ENCODE data around the gene MAGI3. TPM values are rescaled to one million over a fixed set of nuclear protein-coding genes. Genes with fewer than 3 reads are reported as not detected.
"Not testable (repeated sequence)": the region's sequence is repeated elsewhere in the genome, so short reads cannot be mapped to it uniquely, and the experiment has no call there.

MAGI3 gene
- total RNA-seq, 1 donor from 2014 or later: 8.6 TPM

DNA sequence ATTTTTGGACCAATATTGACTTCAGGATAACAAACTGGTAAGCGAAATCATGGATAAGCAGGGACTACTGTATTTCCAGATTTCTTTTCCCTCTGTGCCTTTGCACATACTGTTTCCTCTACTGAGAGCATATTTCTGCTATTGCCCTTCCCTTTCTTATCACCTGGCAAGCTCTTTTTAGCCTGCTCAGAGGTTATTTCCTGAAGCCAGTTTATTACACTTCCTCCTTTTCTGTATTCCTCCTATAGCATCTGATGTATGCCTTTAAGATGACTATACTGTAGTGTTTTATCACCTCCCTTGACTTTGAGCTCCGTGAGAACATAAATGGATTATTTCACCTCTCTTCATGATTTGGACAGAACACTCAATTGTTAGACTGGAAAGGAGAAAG lies 49.0 kb downstream of the MAGI3 start:
- no peak for DNase-seq (ENCODE audit: low read depth in 2 of 2)

DNA sequence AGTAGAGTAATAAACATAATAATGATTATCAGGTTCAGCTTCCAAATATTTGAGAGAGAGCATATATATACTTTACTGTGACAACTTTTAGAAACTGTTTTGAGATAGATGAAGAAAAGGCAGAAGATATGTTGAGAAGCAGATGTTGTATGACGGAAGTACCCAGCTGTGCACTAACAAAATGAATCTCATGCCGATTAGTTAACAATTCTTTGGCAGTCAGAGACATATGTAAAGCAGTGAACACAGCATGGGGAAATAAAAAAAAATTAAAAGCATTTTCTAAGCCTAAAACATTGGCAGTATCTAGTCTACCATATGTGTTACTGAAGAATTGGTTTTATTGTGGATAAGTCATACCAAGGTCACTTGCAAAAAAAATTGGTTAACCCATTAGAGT lies 51.8 kb downstream of the MAGI3 start:
- DNase-seq (ENCODE audit: low read depth in 2 of 2): no peak

DNA sequence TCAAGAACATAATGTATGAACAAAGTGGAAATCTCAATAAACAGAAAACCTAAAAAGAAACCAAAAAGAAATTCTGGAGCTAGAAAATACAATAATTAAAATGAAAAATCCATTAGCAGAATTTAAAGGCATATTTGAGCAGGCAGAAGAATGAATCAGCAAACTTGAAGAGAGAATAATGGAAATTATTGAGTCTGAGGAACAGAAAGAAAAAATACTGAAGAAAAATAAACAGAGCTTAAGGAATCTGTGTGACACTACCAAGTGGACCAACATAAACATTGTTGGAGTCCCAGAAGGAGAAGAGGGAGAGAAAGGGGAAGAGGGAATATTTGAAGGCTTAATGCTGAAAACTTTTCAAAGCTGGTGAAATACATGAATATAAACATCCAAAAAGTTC lies 54.5 kb downstream of the MAGI3 start:
- no peak for DNase-seq (ENCODE audit: low read depth in 2 of 2)

DNA sequence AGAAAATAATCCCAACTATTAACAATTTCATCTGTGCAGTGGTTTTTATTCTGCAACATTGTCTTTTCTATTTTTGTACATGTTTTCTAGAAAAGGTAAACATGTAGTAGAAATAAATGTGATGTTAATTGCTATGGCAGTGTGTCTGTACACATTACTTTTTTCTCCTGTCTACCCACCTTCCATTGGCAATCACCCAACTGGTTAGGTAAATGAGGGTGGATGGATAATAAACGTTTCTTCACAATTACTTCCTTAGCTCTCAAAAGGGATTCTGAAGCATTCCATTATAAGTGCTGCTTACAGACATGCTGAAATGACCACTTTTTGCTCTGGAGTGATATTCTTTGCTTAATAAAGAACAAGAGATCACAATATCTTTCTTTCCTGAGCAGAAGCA lies 61.4 kb downstream of the MAGI3 start:
- peak in 1 of 2 donors; percentile 7 for DNase-seq (ENCODE audit: low read depth in 2 of 2)

DNA sequence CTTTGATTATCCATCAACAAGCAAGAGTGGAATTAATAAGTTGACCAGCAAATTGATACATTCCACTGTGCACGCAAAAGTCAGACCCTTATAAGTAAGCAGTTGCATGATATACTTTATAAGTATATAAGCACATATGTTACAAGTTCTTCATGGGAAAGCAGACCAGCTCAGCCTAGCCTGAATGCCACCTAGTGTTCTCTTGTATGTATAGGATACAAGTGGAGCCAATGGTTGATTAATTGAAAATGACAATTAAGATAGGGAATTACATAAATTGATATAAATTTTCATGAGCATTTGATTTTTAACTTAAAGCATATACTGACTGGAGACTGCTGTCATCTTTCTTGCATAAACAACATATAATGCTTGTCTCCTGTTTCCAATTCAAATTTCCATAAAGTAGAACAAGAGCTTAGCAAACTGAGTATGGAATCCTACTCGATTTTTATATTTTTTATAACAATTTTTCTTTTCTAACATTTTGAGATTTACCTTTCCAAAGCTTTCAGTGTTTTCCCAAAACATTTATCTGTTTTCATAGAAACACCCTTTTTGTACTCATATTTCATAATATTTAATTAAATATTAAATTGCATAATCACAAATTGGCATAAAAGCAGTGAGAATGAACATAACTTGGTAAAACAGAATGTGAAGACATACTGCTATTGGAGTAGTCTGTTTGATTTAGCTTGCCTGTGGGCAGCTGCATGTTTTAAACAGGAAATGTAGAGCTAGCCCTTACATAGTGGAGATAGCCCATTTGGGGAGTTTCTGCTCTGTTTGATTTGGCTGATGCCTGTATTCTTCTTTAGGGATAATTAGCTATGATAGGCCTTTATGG lies 62.8 kb downstream of the MAGI3 start:
- peak; percentile 31 to 76 for DNase-seq (ENCODE audit: low read depth in 2 of 2)

DNA sequence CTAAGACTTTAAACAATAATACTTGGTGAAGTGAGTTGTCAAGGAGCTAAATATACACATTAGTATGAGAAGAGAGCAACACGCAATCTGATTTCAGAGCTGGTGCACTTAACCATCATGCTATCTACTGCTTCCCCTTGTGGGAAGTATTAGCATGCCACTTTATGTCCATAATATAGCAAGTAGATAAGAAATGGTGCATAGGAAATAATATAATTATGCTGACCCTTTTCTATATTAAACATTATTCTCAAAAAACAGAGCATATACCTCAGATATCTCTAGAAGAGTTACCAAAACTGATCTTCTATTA lies 63.4 kb downstream of the MAGI3 start:
- DNase-seq (ENCODE audit: low read depth in 2 of 2): no peak

DNA sequence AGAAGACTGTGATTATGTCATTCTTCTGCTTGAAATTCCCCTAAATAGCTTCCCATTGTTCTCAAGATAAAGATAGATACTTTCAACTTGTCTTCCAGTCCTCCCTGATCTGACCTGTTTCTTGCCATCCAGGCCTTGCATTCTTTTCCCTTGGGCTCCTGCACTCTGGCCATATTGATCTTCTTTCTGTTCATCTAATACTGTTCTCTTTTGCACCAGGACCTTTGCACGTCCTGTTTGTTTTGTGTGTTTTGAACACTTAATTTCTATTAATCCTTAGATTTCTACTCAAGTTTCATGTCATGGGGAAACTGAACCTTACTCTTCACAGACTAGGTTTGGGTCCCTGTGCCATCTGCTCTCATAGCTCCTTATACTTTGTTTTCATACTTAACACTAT lies 65.1 kb downstream of the MAGI3 start:
- DNase-seq (ENCODE audit: low read depth in 2 of 2): no peak

DNA sequence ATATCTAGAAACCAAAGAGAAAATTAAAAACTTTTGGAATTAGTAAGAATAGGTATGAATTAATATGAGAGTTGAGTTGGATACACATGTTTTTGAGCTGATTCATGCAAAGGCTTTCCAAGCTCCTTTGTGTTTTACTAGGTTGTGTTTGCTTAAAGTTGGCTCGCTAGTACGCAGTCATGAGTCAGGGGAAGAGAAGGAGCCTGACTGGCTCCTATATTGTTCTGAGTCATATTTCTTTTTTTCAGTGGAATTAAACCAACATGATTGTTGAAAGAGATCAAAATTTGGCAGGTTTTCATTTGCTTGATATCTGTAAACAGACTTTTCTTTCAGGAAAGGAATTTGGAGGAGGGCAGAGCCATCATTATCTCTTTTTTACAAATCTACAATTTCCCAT lies 66.7 kb downstream of the MAGI3 start:
- peak; percentile 84 to 97 for DNase-seq (ENCODE audit: low read depth in 2 of 2)

DNA sequence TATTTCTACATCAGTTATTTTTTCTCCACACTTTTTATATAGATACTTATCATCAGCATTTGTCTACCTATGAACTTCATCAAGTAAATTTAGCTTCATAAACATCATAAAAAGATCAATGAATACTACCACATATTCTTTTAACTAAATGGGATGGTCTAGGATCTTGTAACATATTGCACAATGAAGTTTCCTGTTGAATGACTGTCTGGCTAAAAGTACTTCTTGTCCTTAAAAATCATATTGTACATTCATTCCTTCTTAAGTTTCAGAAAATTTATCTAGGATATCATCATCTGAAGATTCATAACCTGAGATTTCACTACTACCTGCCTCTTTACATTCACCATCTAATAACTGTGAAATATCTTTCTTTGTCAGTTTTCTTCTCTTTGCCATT lies 69.0 kb downstream of the MAGI3 start:
- no peak for DNase-seq (ENCODE audit: low read depth in 2 of 2)

DNA sequence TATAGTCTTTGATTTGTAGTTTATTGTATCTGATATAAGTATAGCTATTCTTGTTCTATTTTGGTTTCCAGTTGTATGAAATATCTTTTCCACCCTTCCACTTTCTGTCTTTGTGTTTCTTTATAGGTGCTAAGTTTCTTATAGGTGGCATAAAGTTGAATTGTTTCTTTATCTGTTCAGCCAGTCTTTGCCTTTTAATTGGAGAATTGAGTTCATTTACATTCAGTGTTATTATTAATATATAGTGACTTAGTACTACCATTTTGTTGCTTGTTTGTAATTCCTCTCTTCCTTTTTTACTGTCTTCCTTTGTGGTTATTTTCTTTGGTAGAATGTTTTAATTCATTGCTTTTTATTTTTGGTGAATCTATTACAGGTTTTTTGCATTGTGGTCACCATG lies 77.7 kb downstream of the MAGI3 start:
- DNase-seq (ENCODE audit: low read depth in 2 of 2): no peak

DNA sequence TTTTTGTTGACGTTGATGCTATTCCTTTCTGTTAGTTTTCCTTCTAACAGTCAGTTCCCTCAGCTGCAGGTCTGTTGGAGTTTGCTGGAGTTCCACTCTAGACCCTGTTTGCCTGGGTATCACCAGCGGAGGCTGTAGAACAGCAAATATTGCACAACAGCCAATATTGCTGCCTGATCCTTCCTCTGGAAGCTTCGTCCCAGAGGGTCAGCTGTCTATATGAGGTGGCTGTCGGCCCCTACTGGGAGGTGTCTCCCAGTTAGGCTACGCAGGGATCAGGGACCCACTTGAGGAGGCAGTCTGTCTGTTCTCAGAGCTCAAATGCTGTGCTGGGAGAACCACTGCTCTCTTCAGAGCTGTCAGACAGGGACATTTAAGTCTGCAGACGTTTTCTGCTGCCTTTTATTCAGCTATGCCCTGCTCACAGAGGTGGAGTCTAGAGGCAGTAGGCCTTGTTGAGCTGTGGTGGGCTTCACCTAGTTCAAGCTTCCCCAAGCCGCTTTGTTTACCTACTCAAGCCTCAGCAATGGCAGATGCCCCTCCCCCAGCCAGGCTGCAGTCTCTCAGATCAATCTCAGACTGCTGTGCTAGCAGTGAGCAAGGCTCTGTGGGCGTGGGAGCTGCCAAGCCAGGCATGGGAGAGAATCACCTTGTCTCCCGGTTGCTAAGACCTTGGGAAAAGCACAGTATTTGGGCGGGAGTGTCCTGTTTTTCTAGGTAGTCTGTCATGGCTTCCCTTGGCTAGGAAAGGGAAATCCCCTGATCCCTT lies 88.3 kb downstream of the MAGI3 start:
- DNase-seq (ENCODE audit: low read depth in 2 of 2): not testable (repeated sequence)

DNA sequence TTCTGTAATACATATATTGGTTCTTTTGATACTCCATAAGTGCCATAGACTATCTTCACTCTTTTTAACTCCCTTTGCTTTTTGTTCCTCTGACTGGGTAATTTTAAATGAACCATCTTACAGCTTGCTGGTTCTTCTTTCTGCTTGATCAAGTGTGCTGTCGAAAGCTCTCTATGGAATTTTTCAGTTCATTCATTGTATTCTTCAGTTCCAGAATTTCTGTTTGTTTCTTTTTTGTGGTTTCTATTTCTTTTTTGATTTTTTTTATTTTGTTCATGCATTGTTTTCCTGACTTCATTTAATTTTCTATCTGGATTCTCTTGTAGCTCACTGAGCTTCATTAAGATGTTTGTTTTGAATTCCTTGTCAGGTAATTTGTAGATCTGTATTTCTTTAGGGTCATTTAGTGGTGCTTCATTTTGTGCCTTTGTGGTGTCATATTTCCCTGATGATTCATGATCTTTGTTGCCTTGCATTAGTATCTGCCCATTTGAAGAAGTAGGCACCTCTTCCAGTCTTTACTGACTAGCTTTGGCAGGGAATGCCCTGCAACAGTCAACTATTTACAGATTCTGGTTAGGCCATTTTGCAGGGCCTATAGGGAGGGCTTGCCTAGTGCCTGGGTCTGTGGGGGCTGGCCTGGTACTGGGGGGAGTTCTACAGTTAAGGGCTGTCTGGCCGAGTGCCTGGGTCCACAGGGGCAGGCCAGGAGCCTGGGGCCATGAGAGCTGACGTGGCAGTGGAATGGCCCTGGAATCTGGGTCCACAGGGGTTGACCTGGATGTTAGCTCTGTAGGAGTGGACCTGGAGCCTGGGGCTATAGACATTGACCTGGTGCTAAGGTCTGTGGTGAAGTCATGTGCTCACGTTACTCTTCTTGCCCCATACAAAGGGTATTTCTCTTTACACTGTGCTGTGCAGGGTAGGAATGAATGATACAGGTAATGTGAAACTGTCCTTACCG lies 89.7 kb downstream of the MAGI3 start:
- no peak for DNase-seq (ENCODE audit: low read depth in 2 of 2)

DNA sequence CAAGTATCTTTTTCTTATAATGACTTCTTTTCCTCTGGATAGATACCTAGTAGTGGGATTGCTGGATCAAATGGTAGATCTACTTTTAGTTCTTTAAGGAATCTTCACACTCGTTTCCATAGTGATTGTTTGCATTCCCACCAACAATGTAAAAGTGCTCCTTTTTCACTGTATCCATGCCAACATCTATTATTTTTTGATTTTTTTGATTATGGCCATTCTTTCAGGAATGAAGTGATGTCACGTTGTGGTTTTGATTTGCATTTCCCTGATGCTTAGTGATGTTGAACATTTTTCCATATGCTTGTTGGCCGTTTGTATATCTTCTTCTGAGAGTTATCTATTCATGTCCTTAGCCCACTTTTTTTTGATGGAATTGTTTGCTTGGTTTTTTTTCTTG lies 94.8 kb downstream of the MAGI3 start:
- not testable (repeated sequence) for DNase-seq (ENCODE audit: low read depth in 2 of 2)

DNA sequence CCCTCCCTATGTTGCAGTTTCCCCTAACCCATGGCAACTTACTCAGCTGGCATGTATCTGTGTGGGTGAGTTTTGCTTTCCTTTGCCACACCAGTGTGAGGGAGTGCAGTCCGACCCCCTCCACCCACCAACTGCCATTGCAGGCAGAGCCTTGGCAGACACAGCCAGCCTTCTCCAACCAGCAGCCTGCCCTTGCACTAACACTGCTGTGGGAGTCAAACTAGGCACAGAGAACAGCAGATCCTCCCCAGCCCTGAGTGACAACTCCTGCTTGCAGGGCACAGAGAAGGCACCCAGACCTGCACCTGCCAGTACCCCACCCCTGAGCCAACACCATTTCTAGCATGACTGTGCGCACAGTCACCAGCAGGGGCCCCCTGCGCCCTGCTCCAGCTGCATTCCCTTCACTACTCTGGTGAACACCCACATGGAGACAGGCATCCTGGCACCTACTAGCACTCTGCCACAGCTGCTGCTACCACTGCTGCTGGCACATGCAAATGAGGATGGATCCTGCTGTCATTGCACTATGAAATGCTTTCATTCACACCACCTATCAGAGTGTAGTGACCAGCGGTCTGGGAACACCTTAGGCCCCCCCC lies 98.4 kb downstream of the MAGI3 start:
- peak in 1 of 2 donors; percentile 6 for DNase-seq (ENCODE audit: low read depth in 2 of 2)

DNA sequence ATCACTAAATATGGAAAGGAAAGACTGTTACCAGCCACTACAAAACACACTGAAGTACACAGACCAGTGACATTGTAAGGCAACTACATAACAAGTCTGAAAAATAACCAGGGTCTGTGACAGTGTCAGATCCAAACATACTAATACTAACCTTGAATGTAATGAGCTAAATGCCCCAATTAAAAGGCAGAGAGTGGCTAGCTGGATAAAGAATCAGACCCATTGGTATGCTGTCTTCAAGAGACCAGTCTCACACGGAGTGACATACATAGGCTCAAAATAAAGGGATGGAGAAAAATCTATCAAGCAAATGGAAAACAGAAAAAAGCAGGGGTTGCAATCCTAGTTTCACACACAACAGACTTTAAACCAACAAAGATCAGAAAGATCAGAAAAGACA lies 100.1 kb downstream of the MAGI3 start:
- no peak for DNase-seq (ENCODE audit: low read depth in 2 of 2)

DNA sequence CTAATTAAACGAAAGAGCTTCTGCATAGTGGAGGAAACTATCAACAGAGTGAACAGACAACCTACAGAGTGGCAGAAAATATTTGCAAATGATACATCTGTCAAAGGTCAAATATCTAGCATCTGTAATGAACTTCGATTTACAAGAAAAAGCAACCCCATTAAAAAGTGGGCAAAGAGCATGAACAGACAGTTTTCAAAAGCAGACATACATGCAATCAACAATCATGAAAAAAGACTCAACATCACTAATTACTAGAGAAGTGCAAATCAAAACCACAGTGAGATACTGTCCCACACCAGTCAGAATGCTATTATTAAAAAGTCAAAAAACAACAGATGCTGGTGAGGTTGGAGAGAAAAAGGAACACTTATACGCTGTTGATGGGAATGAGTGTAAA lies 103.2 kb downstream of the MAGI3 start:
- DNase-seq (ENCODE audit: low read depth in 2 of 2): no peak

DNA sequence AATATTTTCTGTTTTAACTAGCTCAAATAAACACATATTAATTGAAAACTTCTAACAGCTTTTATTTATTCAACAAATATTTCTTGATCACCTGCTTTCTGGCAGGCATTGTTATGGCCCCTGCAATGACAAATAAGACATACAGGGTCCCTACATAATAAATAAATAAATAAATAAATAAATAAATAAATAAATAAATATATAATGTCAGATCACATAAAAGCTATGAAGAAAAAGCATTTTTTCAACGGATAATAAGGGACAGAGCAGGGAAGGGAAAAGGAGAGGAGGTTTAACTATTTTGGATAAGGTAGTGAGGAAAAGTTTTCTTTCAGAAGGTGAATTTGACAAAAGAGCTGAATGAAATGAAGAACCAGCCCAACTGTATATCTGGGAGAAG lies 115.0 kb downstream of the MAGI3 start:
- no peak for DNase-seq (ENCODE audit: low read depth in 2 of 2)

DNA sequence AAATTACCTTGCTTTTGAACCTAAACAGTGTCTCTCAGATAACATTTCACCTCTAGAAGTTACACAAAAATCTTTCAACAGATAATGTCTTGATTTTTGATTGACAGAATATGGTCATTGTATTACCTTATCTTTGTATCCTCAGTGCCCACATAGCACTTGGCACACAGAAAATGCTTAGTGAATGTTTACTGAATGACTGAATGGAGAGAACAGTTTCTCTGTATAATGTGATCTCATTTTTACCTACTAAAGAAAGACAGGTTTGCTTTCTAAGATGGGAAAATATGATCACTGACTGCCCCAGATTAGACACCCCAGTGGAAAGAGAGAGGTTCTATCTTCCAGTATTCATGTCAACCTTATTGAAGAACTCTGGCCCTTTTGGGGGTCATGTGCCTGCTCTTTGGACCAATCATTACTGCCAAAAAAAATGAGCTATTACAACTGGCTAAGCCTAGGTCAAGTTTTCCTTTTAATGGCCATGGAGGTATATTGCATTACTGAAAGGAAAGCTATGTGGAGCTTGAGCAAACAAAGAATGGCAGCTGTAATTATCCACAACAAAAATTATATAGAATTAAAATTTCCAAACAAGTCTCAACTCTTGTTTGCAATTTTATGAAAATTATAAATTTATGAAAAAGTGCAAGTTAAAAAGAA lies 117.4 kb downstream of the MAGI3 start:
- no peak for DNase-seq (ENCODE audit: low read depth in 2 of 2)

DNA sequence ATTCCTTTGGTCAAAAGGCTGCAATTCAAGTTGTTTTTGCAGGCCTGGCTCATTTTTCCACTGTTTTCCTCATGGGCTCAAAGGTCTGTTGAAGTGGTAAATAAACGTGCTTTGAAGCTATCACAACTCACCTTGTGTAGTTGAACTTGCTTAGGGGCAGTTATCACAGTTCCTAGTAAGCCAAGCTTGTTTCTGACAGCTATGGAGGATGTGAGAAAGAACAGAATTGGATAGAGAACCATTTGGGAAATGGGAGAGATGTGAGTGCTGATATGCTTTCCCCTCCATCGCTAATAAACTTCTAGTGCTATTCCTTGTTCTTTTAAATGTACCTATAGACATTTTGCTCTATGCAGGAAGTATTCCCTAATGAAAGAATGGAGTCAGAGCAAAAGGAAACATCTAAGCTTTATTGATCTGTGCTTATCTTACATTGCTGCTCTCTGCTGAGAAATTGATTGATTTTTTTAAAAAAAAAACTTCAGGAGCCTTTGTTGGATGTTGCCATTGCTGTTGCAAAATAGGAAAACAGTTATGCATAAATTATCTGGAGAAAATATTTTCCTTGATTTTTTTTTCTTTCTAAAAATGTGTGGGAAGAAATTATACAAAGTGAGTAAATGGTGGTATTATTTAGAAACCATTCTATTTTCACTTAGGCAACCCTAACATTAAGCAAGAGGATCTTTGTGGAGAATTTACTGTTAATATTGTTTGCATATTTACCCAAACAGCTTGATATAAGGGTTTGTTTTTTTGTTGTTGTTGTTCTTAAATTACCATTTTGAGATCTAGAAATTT lies 118.2 kb downstream of the MAGI3 start:
- DNase-seq (ENCODE audit: low read depth in 2 of 2): no peak

DNA sequence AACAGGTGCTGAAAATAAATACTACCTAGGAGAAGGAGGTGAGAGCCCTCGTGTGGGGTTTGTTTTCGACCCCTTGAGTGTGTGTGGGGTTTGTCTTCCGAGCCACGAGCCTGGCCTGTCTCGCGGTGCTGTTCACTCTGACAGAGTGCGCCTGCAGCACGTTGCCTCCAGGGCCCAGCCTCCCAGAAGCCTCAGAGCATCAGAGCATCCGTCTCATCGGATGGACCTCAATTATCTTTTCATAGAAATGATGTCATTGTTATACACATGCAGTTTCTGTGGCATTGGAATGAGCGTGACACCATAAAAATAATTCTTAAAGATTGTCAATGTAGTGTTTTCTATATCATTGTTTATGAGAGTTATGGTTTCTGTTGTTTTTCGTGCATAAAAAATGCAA lies 119.5 kb downstream of the MAGI3 start:
- not testable (repeated sequence) for DNase-seq (ENCODE audit: low read depth in 2 of 2)

All from dermis microvascular lymphatic vessel endothelial cell (primary cell).